T-helper 2 cell treated with Interferon-gamma antibody and Interleukin-4, amounts not matched to agents 100 ng/mL and 5 ng/mL, for 36 hours (primary cell): ENCODE results near the gene PKIB. TPM values are rescaled to one million over a fixed set of nuclear protein-coding genes. Genes with fewer than 3 reads are reported as not detected.
"Not testable (repeated sequence)": the region's sequence is repeated elsewhere in the genome, so short reads cannot be mapped to it uniquely, and the experiment has no call there.

ENCODE experiments used
- intact Hi-C: fragments of 100-400 bp; cut with micrococcal nuclease; formaldehyde crosslinking; loops from one replicate; pipeline ENCODE4 v1.15.1; 2023
- total RNA-seq: library from RNA; stranded (reverse); gene quantifications from 2 replicates; pipeline ENCODE4 v1.2.3, GENCODE V29; 2022

Gene PKIB
- total RNA-seq, 1 donor from 2014 or later = 0.95 TPM

DNA sequence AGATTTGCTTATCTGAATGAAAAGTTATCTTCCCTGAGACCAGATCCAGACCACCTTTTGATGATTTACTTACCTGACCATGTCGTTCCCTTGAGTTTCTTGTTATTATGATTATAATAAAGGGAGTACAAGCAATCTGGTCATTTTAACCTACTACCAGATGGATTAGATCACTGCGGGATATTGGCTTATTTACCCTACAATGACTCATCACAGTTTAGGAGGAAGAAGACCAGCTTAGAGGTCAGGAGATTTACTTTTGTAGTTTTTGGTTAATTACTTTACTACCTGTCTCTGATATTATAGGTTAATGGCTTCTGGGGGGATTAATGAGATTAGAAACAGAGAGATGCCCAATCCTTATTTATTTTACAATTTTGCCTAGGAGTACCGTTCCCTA lies 10.7 kb downstream of the PKIB start:
- intact Hi-C loops = no loop called here

DNA sequence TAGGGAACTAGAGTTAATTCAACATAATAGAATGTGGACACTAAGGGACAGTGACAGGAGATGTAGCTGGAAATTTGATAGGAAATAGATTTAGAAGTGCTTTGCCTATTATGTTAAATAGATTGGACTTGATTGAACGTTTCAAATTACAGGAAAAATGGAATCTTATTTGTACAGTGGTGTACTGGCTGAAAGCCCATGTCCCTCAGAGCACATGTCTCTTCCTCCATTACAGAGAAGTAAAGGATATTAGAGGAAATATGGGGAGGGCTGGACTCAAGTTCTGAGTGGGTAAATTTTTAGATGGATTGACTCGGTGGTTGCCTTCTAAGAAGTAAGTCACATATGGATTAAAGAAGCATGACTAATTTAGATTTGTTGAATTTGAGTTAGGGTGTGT lies 11.4 kb downstream of the PKIB start:
- intact Hi-C loops = no loop called here

DNA sequence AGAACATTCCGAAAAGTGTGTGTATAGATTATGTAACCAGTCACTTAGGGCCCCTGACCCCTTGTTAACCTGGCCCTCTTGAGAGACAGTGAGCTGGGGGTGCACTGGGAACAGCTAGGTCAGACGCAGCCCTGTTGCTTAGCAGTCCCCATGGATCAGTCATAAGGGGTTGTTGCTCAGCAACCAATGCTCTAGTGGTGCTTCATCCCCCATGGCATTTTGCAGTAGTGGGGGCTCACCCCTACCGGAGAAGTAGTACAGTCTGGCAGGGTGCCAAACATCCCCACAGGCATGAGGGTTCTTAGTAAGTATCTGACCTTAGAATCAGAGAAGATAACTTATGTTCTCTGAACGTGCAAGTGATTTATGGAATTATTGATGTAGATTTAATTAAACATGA lies 12.3 kb downstream of the PKIB start:
- intact Hi-C loops = no loop called here

DNA sequence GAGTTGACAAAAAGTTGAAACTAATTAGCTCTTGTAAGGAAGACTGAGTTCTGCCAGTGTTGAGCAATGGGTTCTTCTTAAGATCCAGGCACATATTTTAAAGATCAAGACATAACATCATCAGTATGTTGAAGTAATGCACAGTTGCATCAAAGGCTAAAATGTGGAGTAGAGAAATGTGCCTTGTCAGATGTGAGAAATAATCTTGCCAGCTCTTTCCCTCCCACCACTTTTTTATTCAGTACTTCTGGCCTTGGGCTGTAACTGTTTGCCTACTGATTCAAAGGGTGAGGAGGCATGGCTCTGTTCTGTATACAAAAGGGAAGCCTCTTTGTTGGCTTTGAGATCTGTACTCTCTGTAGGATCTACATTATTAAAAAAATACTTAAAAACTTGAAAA lies 13.1 kb downstream of the PKIB start:
- intact Hi-C loops = no loop called here

DNA sequence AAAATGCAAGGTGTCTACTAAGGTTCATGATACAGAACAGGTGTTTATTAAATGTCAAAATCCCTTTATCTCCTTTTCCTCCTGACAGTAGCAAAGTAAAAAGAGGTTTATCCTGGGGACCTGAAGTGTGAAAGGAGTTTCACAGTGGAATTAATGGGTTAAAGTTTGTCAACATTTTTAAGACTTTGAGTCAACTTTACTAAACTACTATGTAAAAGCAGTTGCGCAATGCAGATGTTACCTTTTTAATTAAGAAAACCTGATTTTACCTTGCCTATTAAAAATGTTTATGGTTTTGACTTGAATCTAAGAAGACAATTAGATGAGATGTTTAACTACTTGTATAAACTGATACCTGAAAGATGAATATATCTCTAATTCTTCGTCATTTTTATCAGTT lies 14.6 kb downstream of the PKIB start:
- intact Hi-C loops = no loop called here

DNA sequence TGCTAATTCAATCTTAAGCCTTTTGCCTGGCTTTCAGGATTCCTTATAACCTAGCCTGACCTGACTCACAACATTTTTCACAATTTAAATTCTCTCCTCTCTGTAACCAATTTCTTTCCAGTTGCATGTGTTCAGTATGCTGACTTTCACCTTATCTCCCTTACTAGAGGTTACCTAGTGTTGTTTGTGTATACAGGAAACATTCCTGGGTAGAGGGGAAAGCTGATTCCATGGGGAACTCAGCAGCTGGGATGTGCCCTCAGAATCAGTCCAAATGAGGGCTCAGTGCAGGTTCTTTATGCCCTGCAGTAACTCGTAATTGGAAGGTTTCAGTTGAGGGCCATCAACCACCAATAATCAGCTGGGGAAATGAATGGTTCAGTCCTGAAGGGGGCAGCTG lies 18.5 kb downstream of the PKIB start:
- intact Hi-C loops = no loop called here

DNA sequence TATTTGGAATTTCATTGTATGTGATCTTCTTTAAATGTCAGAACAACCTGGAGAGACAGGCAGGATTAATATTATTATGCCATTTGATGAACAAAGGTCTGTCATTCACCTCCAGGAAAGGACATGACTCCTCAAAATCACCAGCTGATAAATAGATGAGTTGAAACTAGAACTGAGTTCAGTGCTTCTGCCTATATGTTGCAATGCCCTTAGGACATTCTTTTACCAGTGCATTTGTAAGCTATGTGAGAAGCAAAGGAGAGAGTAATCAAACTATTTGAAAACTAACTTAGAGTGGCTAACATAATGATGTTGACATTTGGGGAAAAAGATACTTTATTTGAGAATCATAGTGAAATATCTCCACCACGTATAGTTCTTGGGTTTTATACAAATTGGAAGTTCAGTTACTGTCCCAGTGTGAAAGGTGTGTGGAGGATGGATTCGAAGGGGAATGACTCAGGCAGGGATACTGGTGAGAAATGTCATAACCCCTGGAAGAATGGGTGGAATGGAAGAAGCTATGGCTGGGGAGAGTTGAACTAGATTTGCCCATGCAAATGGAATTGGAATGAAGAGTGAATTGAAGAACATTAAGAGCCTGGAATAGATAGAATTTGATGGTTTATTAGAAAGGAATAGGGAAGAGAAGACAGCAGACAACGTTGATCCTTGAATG lies 21.5 kb downstream of the PKIB start:
- intact Hi-C loops = no loop called here

DNA sequence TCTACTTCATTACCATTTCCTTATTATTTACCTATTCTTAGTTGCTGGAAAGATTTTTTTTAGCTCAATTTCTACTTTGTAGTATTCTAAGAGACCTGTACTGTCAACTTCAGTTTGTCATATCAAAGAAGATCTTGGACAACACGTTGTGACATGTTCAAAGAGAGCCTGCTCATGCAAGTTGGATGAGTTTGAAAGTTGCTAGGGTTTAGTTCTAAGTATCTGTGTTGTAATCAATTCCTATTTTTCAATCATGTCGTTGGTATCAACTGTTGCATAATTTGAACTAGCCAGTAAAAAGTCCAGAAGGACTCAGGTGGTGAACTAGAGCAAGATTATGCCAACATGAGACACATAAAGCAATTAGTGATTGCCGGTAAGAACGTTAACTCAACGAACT lies 30.2 kb downstream of the PKIB start:
- intact Hi-C loops = no loop called here

DNA sequence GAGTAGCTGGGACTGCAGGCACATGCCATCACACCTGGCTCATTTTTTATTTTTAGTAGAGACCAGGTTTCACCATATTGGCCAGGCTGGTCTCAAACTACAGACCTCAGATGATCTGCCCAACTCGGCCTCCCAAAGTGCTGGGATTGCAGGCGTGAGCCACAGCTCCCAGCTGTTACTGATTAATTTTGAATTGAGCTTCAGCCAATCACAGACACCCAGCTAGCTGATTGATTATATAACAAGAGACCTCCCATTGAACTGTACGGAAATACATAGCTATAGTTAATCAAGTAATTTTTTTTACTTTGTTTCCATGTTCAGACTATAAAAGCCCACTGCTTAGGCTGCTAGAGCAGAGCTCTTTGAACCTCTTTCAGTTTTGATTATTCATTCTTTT lies 31.6 kb downstream of the PKIB start:
- intact Hi-C loops = no loop called here

DNA sequence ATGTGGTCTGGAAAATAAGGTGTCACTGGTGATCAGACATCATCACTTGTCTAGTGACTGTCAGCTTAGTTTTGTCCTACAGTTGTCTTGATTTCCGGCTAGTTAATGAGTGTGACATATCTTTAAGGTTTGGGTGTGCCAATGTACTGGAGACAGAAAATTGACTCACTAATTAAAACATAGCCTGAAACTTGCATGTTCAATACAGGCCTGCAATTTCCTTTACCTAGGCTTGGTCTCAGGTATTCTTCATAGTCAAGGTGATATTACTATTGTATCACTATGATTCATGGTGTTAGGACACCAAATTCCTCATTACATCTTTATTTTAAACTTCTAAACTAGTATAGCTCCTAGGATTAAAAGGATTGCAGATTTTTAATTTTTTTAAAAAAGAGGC lies 32.4 kb downstream of the PKIB start:
- intact Hi-C loops = not testable (repeated sequence)

DNA sequence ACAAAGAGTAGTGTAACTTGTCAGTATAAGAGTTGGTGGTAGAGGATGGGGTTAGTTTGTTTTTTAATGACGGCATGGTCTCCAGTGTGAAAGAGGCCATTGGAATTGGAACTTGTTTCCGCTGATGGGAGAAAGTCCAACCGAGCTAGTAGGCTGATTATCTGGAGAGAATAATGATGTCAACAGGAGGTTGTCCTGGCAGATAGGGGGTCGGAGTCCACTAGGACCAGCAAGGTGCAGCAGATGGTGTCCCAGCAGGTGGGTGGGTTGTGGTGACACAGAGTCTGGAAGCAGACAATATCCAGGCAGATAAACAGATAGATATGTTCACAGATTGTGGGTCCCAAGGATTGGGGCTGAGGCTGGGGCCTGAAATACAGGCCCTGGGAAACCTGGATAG lies 35.1 kb downstream of the PKIB start:
- intact Hi-C loops = no loop called here

DNA sequence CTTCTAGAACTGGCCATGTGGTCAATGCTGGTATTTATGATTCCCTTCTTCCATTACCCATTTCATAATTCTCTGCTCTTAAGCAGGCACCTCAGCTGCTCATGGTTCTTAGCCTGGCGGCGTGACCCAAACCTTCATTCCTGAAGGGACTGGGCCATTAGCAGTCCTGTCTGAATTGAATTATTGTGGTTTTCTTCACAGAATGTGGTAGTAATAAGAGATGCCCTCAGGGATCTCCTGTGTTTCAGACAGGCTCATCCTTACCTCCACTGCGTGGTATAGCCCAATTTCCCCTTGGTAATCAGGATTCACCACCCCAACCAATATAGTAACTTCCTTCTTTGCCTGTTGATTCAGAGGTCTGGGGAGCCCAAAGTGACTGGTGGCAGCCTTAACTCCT lies 37.6 kb downstream of the PKIB start:
- intact Hi-C loops = no loop called here

DNA sequence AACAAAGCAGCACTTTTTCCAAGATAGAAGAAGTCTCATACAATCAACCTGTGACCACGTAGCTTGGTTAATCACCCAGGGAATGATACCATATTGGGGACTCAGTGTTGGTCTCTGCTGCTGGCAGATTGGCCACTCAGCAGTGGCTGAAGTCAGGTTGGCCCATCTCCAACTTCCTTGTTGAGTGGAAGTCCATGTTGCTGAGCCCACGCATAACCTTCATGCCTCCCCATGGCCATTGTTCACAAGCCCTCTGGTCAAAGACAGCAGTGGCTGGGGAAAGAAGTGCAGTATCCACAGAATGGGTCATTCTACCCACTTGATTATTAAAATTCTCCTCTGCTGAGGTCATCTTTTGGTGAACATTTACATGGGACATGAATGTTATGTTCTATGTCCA lies 38.5 kb downstream of the PKIB start:
- intact Hi-C loops = no loop called here

DNA sequence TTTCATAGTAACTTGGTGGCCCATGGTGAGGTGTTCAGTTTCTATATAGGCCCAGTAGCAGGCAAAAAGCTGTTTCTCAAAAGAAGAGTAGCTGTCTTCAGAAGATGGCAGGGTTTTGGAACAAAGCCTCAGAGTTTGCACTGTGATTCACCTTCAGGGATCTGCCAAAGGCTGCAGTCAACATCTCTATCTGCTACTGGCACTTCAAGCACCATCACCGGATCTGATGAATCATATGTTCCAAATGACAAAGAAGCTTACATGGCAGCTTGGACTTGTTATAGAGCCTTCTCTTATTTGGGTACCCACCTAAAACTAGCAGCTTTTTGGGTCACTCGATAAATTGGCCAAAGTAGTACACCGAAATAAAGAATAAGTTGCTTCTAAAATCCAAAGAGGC lies 39.5 kb downstream of the PKIB start:
- intact Hi-C loops = no loop called here

DNA sequence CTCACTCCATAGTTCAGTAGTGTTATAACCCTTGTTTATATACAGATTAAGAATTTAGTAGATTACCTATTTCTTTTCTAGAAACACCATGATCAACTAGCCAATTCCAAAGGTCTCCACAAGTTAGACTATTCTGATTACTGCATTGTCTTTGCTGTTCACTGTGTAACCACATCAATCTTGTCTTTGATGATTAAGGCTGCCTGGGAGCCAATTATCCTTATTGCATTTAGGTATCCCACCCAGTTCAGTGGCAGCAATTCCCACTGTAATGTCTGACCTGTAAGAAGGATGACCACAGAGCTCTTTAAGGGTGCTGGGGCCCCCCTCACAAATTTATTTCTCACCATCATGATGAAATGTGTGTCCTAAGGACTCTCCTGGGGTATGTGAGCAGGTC lies 40.2 kb downstream of the PKIB start:
- intact Hi-C loops = no loop called here

DNA sequence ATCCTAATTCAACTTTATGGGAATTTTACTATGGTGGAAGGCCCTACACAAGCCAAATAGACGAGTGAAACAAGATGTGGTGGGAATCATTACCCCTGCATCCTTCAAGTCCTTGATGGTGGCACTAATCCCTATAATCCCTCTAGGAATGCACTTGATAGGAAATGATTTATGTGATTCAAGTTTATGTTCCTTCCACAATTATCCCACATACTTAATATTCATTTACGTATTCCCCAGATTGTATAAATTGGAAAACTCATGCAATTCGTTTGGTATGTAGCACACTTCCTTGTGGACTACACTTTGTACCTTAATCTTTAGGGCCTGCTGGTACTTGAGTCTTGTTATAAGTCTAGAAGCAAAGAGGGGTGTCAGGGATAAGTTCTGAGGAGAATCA lies 40.8 kb downstream of the PKIB start:
- intact Hi-C loops = no loop called here

DNA sequence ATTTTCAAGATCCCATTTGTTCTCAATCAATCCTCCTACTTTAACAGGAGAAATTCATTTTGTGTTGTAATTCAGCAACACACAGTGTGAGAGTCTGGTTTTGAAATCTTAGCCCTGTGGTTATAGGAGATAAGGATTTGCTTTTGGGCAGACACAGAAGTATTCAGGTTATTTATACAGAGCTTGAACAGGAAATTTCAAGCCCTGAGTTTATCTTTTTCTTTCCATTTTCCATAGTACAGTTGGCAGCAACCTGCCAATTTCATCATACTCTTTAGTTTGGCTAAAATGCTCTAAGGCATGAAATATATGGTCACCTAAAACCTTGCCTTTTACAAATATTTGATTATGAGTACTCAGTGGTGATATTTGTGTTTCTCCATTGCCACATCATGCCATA lies 41.4 kb downstream of the PKIB start:
- intact Hi-C loops = no loop called here

DNA sequence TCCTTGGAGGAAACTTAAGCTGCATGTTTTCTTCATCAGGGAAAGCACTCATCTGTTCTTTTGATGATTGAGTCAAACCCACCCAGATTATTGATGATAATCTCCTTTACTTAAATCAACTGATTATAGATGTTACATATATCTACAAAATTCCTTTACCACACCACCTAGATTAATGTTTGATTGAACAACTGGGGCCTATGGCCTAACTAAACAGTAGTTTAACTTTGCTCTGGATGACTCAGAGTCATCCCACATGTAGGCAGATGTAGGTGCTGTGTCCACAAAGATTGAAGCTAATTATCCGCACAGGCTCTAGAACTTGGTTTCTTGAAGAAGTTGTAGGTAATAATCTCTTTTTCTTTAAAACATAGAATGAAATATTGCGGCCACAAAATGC lies 42.2 kb downstream of the PKIB start:
- intact Hi-C loops = no loop called here

DNA sequence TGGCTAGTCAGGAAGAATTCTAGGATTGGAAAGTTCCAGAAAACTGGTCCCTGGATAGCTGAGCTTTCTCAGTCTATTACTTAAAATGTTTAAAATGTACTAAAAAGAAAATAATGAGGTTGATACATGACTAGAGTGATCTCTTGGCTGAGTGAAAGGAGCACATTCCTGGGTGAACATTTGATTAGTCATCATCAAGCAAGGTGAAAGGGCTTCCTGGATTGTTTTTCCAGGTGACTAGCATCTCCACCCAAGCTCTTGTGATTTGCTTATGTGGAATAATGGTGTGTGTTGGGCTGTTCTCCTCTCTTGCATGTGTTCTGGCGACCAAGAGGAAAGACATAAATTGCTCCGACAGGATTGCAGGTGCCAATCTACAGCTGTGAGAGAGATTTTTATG lies 42.9 kb downstream of the PKIB start:
- intact Hi-C loops = no loop called here

DNA sequence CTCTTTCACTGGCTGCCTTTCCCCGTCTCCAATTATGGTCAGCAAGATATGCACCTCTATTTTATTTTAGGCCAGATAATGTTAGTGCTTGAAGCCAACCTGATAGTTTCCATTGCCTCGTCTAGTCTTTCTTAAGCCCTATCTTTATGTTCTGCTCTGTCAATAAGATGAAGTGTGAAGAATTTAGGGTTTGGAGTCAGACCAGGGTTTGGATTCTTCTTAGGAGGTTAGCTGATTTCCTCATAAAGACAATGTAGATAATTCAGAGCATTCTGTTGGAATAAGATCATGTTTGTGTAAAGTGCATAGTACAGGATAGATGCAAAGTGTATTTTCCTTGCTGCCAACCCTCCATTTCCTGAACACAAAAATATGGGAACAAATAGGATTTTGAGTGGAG lies 43.8 kb downstream of the PKIB start:
- intact Hi-C loops = no loop called here

DNA sequence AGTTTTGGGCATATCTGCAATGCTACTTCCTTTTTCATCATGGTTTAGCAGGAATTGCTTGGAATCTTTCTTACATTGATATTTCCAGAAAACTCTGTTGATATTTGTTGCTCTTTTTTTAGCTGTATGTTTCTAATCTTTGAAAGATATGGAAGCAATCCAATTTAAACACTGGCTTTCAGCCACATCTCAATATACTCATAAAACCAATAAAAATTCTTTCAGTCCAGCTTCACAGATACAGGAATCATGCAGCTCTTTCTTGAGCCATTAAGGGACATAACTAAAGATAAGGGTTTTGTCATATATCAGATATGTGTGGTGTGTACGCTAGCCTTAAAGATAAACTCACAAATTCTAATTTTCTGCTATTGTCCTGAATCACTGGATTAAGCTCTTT lies 47.4 kb downstream of the PKIB start:
- intact Hi-C loops = no loop called here

DNA sequence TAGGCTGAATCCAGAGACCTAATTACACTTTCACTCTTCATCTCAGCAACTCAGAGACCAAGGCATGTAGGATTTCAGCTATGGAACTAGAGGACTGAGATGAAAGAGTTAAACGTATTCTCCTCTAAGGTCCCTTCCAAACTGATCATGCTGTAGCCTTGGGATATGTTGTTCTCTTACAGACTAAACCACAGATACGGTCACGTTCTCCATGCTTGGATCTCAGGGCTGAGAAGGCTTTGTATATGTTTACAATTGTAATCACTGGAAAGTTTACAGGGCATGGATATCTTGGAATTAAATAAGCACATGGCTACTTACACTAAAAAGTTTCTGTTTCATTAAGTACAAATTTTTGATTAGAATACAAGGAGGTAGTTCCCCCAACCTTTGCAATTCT lies 50.1 kb downstream of the PKIB start:
- intact Hi-C loops = no loop called here

DNA sequence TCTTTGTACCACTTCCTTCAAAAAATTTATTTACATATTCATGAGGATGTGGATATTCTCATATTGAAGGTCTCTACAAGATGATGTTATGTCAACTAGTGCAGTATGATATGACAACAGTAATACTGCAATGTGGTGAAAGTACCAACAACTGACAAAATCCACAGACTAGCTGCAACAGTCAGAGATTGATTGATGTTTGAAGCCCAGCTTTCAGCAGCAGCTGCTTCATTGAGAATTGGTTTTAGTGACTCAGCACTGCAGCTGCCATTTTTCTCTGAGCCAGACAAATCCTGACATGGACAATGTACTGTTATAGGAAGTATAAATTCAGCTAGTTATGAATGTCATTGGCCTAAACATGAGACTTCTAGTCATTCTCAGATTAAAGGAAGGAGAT lies 53.8 kb downstream of the PKIB start:
- intact Hi-C loops = no loop called here

DNA sequence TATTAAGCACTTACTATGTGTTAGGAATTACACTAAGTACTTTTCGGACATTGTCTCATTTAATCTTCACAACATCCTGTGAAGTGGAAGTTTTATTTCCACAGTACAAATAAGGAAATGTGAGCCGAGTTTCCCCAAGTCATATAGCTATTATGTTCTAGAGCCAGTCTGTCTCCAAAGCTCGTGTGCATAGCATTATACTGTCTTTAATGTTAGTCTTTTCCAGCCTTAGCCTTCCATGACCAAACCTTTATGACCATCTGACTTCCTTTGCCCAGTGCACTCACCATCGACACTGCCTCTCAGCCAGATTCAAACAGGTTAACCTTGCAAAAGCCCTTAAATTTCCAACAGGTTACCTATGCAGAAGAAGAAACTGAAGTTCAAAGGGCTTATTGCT lies 55.7 kb downstream of the PKIB start:
- intact Hi-C loops = no loop called here
